Stimulated activated CD4-positive, alpha-beta T cell treated with anti-CD3 and anti-CD28 coated beads, Interleukin-1b, Interleukin-23, amount 100 ng/mL, for 24 hours (primary cell): ENCODE measurements around the gene GPHN.
"Not testable (repeated sequence)": the region's sequence is repeated elsewhere in the genome, so short reads cannot be mapped to it uniquely, and the experiment has no call there.

Experiments used
- DNase-seq, 4 experiments: peaks; one replicate each; pipeline ENCODE4 v3.0.0-alpha.2; 2020; ENCODE audit warnings: low read depth in 4 of 4, low spot score in 1 of 4

The GPHN gene

GRCh38 chr14:66651536-66652220 is 143.7 kb downstream of the GPHN start:
- DNase-seq = no peak

GRCh38 chr14:66652525-66653106 is 144.7 kb downstream of the GPHN start:
- no peak for DNase-seq

DNA sequence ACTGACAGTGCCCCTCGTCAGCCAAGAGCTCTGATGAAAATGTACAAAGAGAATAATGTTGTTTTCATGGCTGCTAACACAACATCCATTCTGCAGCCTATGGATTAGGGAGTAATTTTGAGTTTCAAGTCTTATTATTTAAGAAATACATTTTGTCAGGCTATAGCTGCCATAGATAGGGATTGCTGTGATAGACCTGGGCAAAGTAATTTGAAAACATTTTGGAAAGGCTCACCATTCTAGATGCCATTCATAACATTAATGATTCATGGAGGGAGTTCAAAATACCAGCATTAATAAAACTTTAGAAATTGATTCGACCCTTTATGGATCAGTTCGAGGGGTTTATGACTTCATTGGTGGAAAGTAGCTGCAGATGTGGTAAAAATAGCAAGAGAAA is 149.8 kb downstream of the GPHN start:
- no peak for DNase-seq

GRCh38 chr14:66662374-66662773 is 154.4 kb downstream of the GPHN start:
- no peak for DNase-seq

DNA sequence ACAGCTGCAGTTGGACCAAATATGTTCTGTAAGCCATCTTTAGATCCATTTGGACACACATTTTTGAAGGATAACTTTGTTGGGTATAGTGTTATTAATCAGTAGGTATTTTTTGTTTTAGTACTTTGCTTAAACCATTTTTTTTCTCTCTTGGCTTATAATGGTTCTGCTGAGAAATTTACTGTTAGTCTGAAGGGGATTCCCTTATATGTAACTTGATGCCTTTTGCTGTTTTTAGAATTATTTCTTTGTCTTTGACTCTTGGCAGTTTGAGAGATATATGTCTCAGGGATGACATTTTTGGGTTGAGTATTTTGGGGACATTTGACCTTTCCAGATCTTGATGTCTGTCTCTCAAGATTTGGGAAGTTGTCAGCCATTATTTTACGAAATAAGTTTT is 169.8 kb downstream of the GPHN start:
- DNase-seq = no peak

- DNase-seq = no peak
Measured at GRCh38 chr14:66680216-66680615, 172.3 kb downstream of the GPHN start.

DNA sequence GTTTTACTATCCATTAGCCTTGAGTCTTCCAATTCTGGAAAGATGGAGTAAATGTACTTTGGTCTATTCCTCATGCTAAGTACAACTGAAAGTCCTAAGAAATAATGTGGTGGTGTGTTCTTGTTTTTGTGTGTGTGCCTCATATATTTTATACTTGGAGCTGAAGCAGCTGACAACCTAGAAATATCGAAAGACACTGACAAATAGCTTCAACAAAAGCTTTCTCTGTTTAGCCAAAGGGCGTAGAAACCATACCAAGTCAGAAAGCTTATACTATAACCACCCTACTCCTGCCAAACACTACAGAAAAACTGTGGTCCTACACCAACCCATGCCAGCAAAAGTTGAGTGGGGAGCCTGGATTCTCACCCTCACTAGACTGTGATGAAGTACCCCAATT is 188.4 kb downstream of the GPHN start:
- DNase-seq = no peak

- DNase-seq = no peak
Measured at GRCh38 chr14:66698503-66698902, 190.6 kb downstream of the GPHN start.

DNA sequence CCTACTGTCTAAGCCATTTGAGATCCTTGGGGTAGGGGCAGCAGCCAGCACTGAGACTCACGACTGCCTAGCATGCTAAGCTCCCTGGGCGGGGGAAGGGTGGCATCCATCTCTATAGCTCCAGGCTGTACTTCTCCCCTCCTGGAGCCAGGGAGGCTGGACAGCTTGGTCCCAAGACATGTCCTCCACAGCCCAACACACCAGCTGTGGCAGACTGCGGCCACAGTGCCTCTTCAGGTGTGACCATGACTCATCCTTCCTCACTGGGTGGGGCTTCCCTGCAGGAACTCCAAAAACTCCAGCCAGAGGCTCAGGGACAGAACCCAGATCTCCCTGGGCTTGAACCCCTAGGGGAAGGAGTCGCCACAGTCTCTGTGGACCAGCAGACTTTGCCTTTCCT is 193.9 kb downstream of the GPHN start:
- no peak for DNase-seq

DNA sequence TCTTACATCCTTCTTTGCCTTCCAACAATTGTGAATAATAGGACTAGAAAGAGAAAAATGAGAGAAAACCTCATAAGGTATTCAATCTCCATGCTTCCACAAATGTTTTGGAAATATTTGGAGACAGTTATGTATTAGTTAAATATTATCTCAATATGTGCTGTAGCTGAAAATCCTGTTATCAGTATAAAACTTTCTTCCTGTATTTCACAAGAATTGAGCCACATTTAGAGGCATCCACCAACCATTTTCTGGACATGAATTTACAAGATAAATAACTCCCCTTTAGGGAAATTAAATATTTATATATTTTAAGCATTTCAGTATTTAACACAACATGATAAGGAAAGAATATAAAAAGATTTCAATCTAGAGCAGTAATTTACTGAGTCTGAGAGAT is 200.3 kb downstream of the GPHN start:
- DNase-seq = no peak

GRCh38 chr14:66709291-66709690 is 201.3 kb downstream of the GPHN start:
- no peak for DNase-seq

- DNase-seq = not testable (repeated sequence)
Measured at GRCh38 chr14:66714291-66714690, 206.3 kb downstream of the GPHN start.

- DNase-seq = not testable (repeated sequence)
Measured at GRCh38 chr14:66715313-66715712, 207.4 kb downstream of the GPHN start.

DNA sequence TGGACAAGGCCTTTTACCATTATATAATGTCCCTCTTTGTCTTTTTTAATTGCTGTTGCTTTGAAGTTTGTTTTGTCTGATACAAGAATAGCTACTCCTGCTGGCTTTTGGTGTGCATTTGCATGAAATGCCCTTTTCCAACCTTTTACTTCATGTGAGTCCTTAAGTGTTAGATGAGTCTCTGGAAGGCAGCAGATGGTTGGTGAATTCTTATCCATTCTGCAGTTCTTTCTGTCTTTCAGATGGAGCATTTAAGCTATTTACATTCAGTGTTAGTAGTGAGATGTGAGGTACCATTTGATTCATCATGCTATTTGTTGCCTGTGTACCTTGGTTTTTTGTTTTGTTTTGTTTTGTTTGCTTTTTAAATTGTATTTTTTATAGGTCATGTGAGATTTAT is 208.3 kb downstream of the GPHN start:
- DNase-seq = no peak

DNA sequence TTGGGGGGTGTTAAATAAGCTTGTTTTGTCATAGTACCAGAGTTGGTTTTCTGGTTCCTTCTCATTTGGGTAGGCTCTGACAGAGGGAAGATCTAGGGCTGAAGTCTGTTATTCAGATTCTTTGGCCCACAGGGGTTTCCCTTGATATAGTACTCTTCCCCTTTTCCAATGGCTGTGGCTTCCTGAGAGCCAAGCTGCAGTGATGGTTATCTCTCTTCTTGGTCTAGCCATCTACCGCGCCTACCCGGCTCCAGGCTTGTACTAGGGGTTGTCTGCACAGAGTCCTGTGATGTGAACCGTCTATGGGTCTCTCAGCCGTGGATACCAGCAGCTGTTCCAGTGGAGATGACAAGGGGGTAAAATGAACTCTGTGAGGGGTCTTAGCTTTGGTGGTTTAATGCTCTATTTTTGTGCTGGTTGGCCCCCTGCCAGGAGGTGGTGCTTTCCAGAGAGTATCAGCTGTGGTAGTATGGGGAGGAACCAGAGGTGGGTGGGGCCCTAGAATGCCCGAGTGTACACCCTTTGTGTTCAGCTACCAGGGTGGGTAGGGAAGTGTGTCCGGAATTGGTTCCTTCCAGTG is 209.7 kb downstream of the GPHN start:
- DNase-seq = no peak

DNA sequence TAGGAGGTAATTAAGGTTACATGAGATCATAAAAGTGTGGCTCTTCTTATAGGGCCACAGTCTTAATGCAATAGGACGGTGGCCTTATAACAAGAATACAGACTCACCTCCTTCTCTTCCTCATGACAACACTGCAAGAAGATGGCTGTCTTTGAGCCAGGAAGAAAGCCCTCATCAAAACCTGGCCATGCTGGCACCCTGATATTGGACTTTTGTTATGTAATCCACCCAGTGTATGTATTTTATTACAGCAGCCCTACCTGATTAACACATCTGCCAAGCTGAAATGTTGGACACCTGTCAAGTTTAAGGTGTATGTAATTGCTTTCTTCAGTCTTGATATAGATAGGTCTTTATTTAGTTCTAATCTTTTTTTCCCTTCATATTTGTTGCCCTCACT is 217.0 kb downstream of the GPHN start:
- DNase-seq = no peak

DNA sequence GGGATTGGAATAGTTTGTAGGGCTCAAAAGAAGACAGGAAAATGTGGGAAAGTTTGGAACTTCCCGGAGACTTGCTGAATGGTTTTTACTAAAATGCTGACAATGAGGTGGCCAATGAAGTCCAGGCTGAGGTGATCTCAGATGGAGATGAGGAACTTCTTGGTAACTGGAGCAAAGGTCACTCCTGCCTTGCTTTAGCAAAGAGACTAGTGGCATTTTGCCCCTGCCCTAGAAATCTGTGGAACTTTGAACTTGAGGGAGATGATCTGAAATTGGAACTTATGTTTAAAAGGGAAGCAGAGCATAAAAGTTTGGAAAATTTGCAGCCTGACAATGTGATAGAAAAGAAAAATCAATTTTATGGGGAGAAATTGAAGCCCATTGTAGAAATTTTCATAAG is 223.4 kb downstream of the GPHN start:
- not testable (repeated sequence) for DNase-seq

- DNase-seq = no peak
Measured at GRCh38 chr14:66735853-66736252, 227.9 kb downstream of the GPHN start.

DNA sequence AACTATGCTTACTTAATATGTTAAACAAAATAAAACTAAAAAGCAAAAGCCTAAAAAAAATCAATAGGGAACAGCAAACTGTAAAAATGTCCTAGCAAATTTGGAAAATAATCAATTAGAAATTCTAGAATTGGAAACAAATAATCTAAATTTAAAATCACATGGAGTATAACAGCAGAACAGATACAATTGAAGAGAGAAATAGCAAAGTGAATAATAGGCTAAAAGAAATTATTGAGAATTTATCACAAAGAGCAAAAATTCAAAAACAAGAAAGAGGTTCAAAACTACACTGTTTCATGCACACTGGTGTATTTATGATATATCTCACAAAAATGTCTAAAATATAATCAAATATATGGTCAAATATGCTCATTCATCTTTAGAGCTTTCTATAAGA is 231.9 kb downstream of the GPHN start:
- no peak for DNase-seq

DNA sequence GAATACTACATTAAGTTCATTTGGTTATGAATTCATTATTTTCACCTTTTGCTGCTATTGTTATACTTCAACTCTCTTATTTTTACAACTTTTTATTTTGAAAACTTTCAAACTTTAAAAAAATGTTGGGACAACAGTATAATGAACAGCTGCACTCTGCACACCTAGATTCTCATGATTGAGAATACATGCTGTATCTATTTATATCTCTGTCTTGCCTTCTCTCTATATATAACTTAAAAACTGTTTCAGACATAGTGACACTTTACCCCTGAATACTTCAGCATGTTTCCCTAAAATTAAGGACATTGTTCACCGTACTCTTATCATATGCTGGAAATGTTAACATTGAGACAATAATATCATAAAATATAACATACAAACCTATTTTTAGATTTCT is 237.1 kb downstream of the GPHN start:
- no peak for DNase-seq

GRCh38 chr14:66746316-66747006 is 238.5 kb downstream of the GPHN start:
- no peak for DNase-seq

DNA sequence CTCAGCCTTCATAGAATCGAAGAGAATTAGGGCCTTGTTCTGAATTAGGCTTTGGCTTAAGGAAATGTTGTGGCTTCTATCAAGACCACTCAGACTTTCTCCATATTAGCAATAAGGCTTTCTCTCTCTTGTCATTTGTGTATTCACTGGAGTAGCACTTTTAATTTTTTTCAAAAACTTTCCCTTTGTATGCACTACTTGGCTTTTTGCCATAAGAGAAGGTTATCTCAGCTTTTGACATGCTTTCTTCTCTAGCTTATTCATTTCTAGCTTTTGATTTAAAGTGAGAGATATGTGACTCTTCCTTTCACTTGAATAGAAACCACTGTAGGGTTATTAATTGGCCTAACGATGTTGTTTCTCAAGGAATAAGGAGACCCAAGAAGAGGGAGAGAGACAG is 244.2 kb downstream of the GPHN start:
- no peak for DNase-seq
